Measurements from ENCODE around the gene SPINT2. TPM values are rescaled to one million over a fixed set of nuclear protein-coding genes. Genes with fewer than 3 reads are reported as not detected.

SPINT2 gene
- polyA plus RNA-seq, 2 of the 4 experiments (the other 2 are of a cell fraction): 291 to 343 TPM

GRCh38 chr19:38315657-38316476, 51.5 kb downstream of the SPINT2 start, which contains the start of gene YIF1B:
YIF1B (minus strand) TSS chr19:38315947; CDS start chr19:38315917, 30 bp downstream.
- H3K27ac ChIP-seq: peak within 1 kb of the TSS; percentile 76 to 85
- FAIRE-seq (peak; percentile 100), ATAC-seq (peak; percentile 87 to 93), DNase-seq (ENCODE audit: low read depth in 1 of 2, low spot score in 1 of 2) (peak; percentile 100)
- peak within 1 kb of the TSS; percentile 81 for H3K4me2 ChIP-seq
- POLR2A ChIA-PET: no interaction called here
- H3K4me3 ChIP-seq: peak within 1 kb of the TSS; percentile 62
- 2% methylated on average over 42 of the region's 64 CpGs for WGBS (ENCODE audit: missing lambda C conversion rate)
- H3K4me1 ChIP-seq: peaks cover 10% of the 10 kb centered on the region; the same call in 2 of the 3 replicates
- no peaks in the 10 kb centered on the region for H3K9me3 ChIP-seq
- CTCF ChIA-PET: interaction anchor here (1.1 to 20.5 kb wide), 5 partner anchors 19 to 71 kb away, joined by 3 to 1052 read pairs (median 11); partner anchors contain the start of genes CATSPERG, PPP1R14A and PSMD8
- peak; percentile 61 for TF ChIP-seq ESRRA (IDR thresholded peaks at IDR 0.05; ENCODE audit: borderline replicate concordance, low read length)
- TF ChIP-seq MYC (IDR thresholded peaks at IDR 0.05; ENCODE audit: borderline replicate concordance, low read length): peak; percentile 67
- no peak for TF ChIP-seq CTCF (IDR thresholded peaks at IDR 0.05)
- no peak for TF ChIP-seq HOXB5 (CRISPR knock-in tag; IDR thresholded peaks at IDR 0.05)
- TF ChIP-seq CBX8 (IDR thresholded peaks at IDR 0.05): no peak
- TF ChIP-seq ZSCAN20 (CRISPR knock-in tag; IDR thresholded peaks at IDR 0.05): no peak
- no peak for TF ChIP-seq MAFK (IDR thresholded peaks at IDR 0.05; ENCODE audit: partially characterized antibody)
- TF ChIP-seq GATA3 (IDR thresholded peaks at IDR 0.05; ENCODE audit: borderline replicate concordance): peak; percentile 9; the same call in 1 of the 2 replicates
- peak; percentile 60; the same call in 1 of the 2 replicates for TF ChIP-seq PBX3 (IDR thresholded peaks at IDR 0.05)
- no peak for TF ChIP-seq TP53 (CRISPR knock-in tag; IDR thresholded peaks at IDR 0.05)
- TF ChIP-seq JUN (IDR thresholded peaks at IDR 0.05): peak; percentile 44 to 92; a peak in 4 of 5 replicates
- TF ChIP-seq ELK1 (IDR thresholded peaks at IDR 0.05; ENCODE audit: low read depth, low read length): no peak
- no peak for TF ChIP-seq KDM1A (IDR thresholded peaks at IDR 0.05; ENCODE audit: low read depth)
- peak; percentile 61; the same call in 1 of the 2 replicates for TF ChIP-seq E2F6 (IDR thresholded peaks at IDR 0.05; ENCODE audit: borderline replicate concordance, low read depth)
- TF ChIP-seq KDM5A (IDR thresholded peaks at IDR 0.05): no peak
- no peak for TF ChIP-seq SREBF2 (IDR thresholded peaks at IDR 0.05)
- no peak for TF ChIP-seq ATOH8 (CRISPR knock-in tag; IDR thresholded peaks at IDR 0.05; ENCODE audit: low read depth)
- TF ChIP-seq NR3C1 (IDR thresholded peaks at IDR 0.05): no peak
- no peak for TF ChIP-seq SMC3 (IDR thresholded peaks at IDR 0.05)
- no peak for TF ChIP-seq EP300 (IDR thresholded peaks at IDR 0.05)
- peak; percentile 27; the same call in 1 of the 2 replicates for TF ChIP-seq BHLHE40 (IDR thresholded peaks at IDR 0.05; ENCODE audit: low read depth, low read length)
- no peak for TF ChIP-seq NPAS2 (CRISPR knock-in tag; IDR thresholded peaks at IDR 0.05; ENCODE audit: borderline replicate concordance)
- TF ChIP-seq POLR2AphosphoS2 (conservative IDR thresholded peaks at IDR 0.05; ENCODE audit: low read length): peak; percentile 32; the same call in 1 of the 2 replicates
- no peak for TF ChIP-seq CBX2 (IDR thresholded peaks at IDR 0.05; ENCODE audit: borderline replicate concordance, low read depth)
- peak; percentile 84 for TF ChIP-seq MAX (IDR thresholded peaks at IDR 0.05)
- no peak for TF ChIP-seq JUNB (IDR thresholded peaks at IDR 0.05)
- TF ChIP-seq HMGXB4 (CRISPR knock-in tag; IDR thresholded peaks at IDR 0.05; ENCODE audit: borderline replicate concordance): no peak
- TF ChIP-seq RARB (CRISPR knock-in tag; IDR thresholded peaks at IDR 0.05): no peak
- no peak for TF ChIP-seq FOSB (CRISPR knock-in tag; IDR thresholded peaks at IDR 0.05)
- TF ChIP-seq HOXB13 (CRISPR knock-in tag; IDR thresholded peaks at IDR 0.05; ENCODE audit: low read depth): no peak
